OCI-M2 (cell line): ENCODE results near the gene MZF1.

Experiments used
- DNase-seq: peaks from one replicate; lab custom pipeline; 2025; ENCODE audit not compliant: unreplicated experiment; lab: John Stamatoyannopoulos, UW

MZF1 gene

GRCh38 chr19:58514564-58515022, 58.5 kb downstream of the MZF1 start:
- no peak for DNase-seq

- DNase-seq, result no peak
Measured at GRCh38 chr19:58513694-58514563, 59.2 kb downstream of the MZF1 start.

- DNase-seq, result no peak
Measured at GRCh38 chr19:58513213-58513693, 59.9 kb downstream of the MZF1 start.
